Measurements from ENCODE around the gene SDCCAG8. TPM values are rescaled to one million over a fixed set of nuclear protein-coding genes. Genes with fewer than 3 reads are reported as not detected.

SDCCAG8 gene
- total and polyA plus RNA-seq, 2 experiments from 2014 or later: 23.3 to 38.5 TPM

- H3K36me3 ChIP-seq: no peaks in the 10 kb centered on the region
- no peaks in the 10 kb centered on the region for H3K9me3 ChIP-seq (ENCODE audit: low read depth)
- H3K4me3 ChIP-seq: no peak overlapping the region
- H3K27ac ChIP-seq: peak overlapping the region; percentile 76
- peaks cover 24% of the 10 kb centered on the region for H3K4me1 ChIP-seq (ENCODE audit: low read depth)
- TF ChIP-seq CTCF (IDR thresholded peaks at IDR 0.05; ENCODE audit: low read depth, low read length): no peak
- DNase-seq (ENCODE audit: low read depth in 1 of 2, low spot score in 1 of 2): peak in 1 of 2 donors; percentile 90
- no peaks in the 10 kb centered on the region for H3K27me3 ChIP-seq
These were observed 12.2 kb downstream of the SDCCAG8 start for GRCh38 chr1:243267914-243268653.

GRCh38 chr1:243268751-243269460 lies 13.1 kb downstream of the SDCCAG8 start:
- no peak for TF ChIP-seq CTCF (IDR thresholded peaks at IDR 0.05; ENCODE audit: low read depth, low read length)
- H3K36me3 ChIP-seq: no peaks in the 10 kb centered on the region
- H3K27me3 ChIP-seq: no peaks in the 10 kb centered on the region
- H3K4me3 ChIP-seq: no peak overlapping the region
- peak; percentile 14 to 75 for DNase-seq (ENCODE audit: low read depth in 1 of 2, low spot score in 1 of 2)
- H3K9me3 ChIP-seq (ENCODE audit: low read depth): no peaks in the 10 kb centered on the region
- peak overlapping the region; percentile 76 for H3K27ac ChIP-seq
- peaks cover 24% of the 10 kb centered on the region for H3K4me1 ChIP-seq (ENCODE audit: low read depth)

- TF ChIP-seq CTCF (IDR thresholded peaks at IDR 0.05; ENCODE audit: low read depth, low read length): no peak
- DNase-seq (ENCODE audit: low read depth in 1 of 2, low spot score in 1 of 2): peak in 1 of 2 donors; percentile 20
- Histone ChIP-seq H3K36me3 (peaks cover under 1% of the 10 kb centered on the region), H3K27me3 (no peaks in the 10 kb centered on the region), H3K4me3 (no peak overlapping the region), H3K27ac (peak overlapping the region; percentile 76), H3K4me1 (ENCODE audit: low read depth) (peaks cover 24% of the 10 kb centered on the region), H3K9me3 (ENCODE audit: low read depth) (no peaks in the 10 kb centered on the region)
These were observed 13.6 kb downstream of the SDCCAG8 start for GRCh38 chr1:243269461-243269801.

GRCh38 chr1:243270097-243270864 lies 14.4 kb downstream of the SDCCAG8 start:
- H3K36me3 ChIP-seq: peaks cover 7% of the 10 kb centered on the region
- H3K4me1 ChIP-seq (ENCODE audit: low read depth): peaks cover 24% of the 10 kb centered on the region
- H3K9me3 ChIP-seq (ENCODE audit: low read depth): no peaks in the 10 kb centered on the region
- TF ChIP-seq CTCF (IDR thresholded peaks at IDR 0.05; ENCODE audit: low read depth, low read length): no peak
- peak in 1 of 2 donors; percentile 9 for DNase-seq (ENCODE audit: low read depth in 1 of 2, low spot score in 1 of 2)
- H3K4me3 ChIP-seq: no peak overlapping the region
- H3K27me3 ChIP-seq: no peaks in the 10 kb centered on the region
- H3K27ac ChIP-seq: peak overlapping the region; percentile 76

GRCh38 chr1:243271996-243272395 lies 16.2 kb downstream of the SDCCAG8 start:
- Histone ChIP-seq H3K36me3 (peaks cover 7% of the 10 kb centered on the region), H3K4me1 (ENCODE audit: low read depth) (peaks cover 24% of the 10 kb centered on the region), H3K27me3 (no peaks in the 10 kb centered on the region), H3K27ac (peak overlapping the region; percentile 69), H3K4me3 (no peak overlapping the region), H3K9me3 (ENCODE audit: low read depth) (no peaks in the 10 kb centered on the region)
- TF ChIP-seq CTCF (IDR thresholded peaks at IDR 0.05; ENCODE audit: low read depth, low read length): no peak
- DNase-seq (ENCODE audit: low read depth in 1 of 2, low spot score in 1 of 2): peak in 1 of 2 donors; percentile 14
